ENCODE results near the gene TBC1D22A.

DNA sequence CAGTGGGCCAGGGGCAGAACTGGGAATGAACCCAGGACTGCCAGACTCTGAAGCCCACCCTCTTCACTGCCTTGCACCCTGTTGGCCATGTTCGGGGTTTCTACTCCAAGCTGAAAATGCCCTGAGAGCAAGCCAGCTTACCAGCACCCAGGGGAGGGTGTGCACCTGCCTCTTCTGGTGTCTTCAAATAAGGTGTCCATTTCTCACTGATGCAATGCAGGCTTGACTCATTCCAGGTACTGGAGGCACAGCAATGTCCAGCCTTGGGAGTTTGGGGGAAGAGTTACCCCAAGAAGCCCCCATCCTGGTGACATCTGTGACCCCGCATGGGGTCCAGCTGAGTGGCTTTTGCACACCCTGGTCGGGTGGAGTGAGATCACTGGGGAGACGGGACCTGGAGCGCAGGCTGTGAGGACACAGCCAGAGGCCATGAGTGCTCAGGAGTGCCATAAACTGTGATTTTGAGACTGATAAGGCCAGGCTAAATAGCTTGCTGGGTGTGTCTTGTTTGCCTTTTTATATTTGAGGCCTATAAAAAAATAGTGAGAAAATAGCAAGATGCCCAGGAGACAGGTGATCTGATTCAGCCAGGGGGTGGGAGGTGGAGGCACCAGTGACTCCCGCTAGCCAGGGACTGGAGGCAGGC lies 19.8 kb upstream of the TBC1D22A start:
- TF ChIP-seq, protein P1, sequence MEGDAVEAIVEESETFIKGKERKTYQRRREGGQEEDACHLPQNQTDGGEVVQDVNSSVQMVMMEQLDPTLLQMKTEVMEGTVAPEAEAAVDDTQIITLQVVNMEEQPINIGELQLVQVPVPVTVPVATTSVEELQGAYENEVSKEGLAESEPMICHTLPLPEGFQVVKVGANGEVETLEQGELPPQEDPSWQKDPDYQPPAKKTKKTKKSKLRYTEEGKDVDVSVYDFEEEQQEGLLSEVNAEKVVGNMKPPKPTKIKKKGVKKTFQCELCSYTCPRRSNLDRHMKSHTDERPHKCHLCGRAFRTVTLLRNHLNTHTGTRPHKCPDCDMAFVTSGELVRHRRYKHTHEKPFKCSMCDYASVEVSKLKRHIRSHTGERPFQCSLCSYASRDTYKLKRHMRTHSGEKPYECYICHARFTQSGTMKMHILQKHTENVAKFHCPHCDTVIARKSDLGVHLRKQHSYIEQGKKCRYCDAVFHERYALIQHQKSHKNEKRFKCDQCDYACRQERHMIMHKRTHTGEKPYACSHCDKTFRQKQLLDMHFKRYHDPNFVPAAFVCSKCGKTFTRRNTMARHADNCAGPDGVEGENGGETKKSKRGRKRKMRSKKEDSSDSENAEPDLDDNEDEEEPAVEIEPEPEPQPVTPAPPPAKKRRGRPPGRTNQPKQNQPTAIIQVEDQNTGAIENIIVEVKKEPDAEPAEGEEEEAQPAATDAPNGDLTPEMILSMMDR (IDR thresholded peaks at IDR 0.05), result no peak
- no peak for TF ChIP-seq EP300 (IDR thresholded peaks at IDR 0.05)
- TF ChIP-seq POLR2AphosphoS5 (IDR thresholded peaks at IDR 0.05), result no peak
